Common myeloid progenitor, CD34-positive (primary cell): ENCODE results near the gene LAMA5. TPM values are rescaled to one million over a fixed set of nuclear protein-coding genes. Genes with fewer than 3 reads are reported as not detected.
A peak's percentile ranks its signal among the peaks of the same experiment; 100 is the strongest.

ENCODE experiments used
- CTCF ChIA-PET: fragments of 350-600 bp; sonication (Branson Sonifier 250); formaldehyde crosslinking; loops from one replicate; lab custom pipeline; 2021; ENCODE audit warnings: antibody characterized with exemption; lab: Charles Lee
- POLR2A ChIA-PET: fragments of 350-600 bp; sonication (Branson Sonifier 250); formaldehyde crosslinking; loops from one replicate; lab custom pipeline; 2021; ENCODE audit warnings: antibody characterized with exemption; lab: Charles Lee
- DNase-seq, 3 donors: peaks; one replicate each; pipeline versions ENCODE4 v3.0.0 to v3.0.0-alpha.2; 2013
- H3K27ac ChIP-seq, 2 experiments: 1 replicate in 1 of 2; 2 replicates in 1 of 2; pipeline ENCODE4 v1.7.0; 2013; ENCODE audit warnings: inconsistent platforms in 2 of 2, low read length in 2 of 2, mild to moderate bottlenecking in 2 of 2, low read depth in 1 of 2, moderate library complexity in 1 of 2; ENCODE audit not compliant: severe bottlenecking in 2 of 2, insufficient read depth in 1 of 2, poor library complexity in 1 of 2
- H3K27me3 ChIP-seq, 5 experiments: replicated peaks in 2 of 5; 1 replicate in 3 of 5; 2 replicates in 2 of 5; pipeline versions ENCODE4 v1.6.1 to v1.7.0; 2013; ENCODE audit warnings: low read length in 4 of 5, mild to moderate bottlenecking in 2 of 5, moderate library complexity in 2 of 5, inconsistent platforms in 1 of 5; ENCODE audit not compliant: insufficient read depth in 5 of 5, control insufficient read depth in 4 of 5
- H3K36me3 ChIP-seq, 4 experiments: 1 replicate in 2 of 4; 2 replicates in 2 of 4; pipeline versions ENCODE4 v1.6.1 to v1.7.0; 2013; ENCODE audit warnings: low read length in 3 of 4, control low read depth in 1 of 4, mild to moderate bottlenecking in 1 of 4; ENCODE audit not compliant: control insufficient read depth in 4 of 4, insufficient read depth in 4 of 4
- H3K4me1 ChIP-seq, 4 experiments: 1 replicate in 3 of 4; 2 replicates in 1 of 4; pipeline versions ENCODE4 v1.6.1 to v1.7.1; 2013; ENCODE audit warnings: low read length in 3 of 4, mild to moderate bottlenecking in 3 of 4, control low read depth in 1 of 4, inconsistent platforms in 1 of 4, moderate library complexity in 1 of 4; ENCODE audit not compliant: control insufficient read depth in 4 of 4, insufficient read depth in 4 of 4; ENCODE audit errors: control extremely low read depth in 1 of 4
- H3K4me3 ChIP-seq, 7 experiments: 1 replicate in 4 of 7; 2 replicates in 3 of 7; pipeline versions ENCODE4 v1.5.1 to v1.7.0; 2013; ENCODE audit warnings: mild to moderate bottlenecking in 7 of 7, low read length in 6 of 7, moderate library complexity in 6 of 7, inconsistent platforms in 2 of 7, low read depth in 2 of 7, control low read depth in 1 of 7; ENCODE audit not compliant: insufficient read depth in 4 of 7, control insufficient read depth in 1 of 7; ENCODE audit errors: extremely low read depth in 1 of 7
- H3K9me3 ChIP-seq, 5 experiments: 1 replicate in 4 of 5; 2 replicates in 1 of 5; pipeline versions ENCODE4 v1.6.1 to v1.7.1; 2013; ENCODE audit warnings: low read length in 4 of 5, mild to moderate bottlenecking in 2 of 5, inconsistent platforms in 1 of 5, low read depth in 1 of 5, moderate library complexity in 1 of 5; ENCODE audit not compliant: control insufficient read depth in 4 of 5, insufficient read depth in 2 of 5; ENCODE audit errors: control extremely low read depth in 1 of 5
- WGBS: methylation state at CpG from one replicate; pipeline ENCODE4 v1.1.5; 2013; ENCODE audit not compliant: insufficient coverage; 5-methylcytosine and 5-hydroxymethylcytosine counted together
- polyA plus RNA-seq: library from polyadenylated mRNA; unstranded; fragments of 120-200 nt; gene quantifications from one replicate; pipeline ENCODE4 v1.2.1, GENCODE V29; 2013

The LAMA5 gene, protein sequence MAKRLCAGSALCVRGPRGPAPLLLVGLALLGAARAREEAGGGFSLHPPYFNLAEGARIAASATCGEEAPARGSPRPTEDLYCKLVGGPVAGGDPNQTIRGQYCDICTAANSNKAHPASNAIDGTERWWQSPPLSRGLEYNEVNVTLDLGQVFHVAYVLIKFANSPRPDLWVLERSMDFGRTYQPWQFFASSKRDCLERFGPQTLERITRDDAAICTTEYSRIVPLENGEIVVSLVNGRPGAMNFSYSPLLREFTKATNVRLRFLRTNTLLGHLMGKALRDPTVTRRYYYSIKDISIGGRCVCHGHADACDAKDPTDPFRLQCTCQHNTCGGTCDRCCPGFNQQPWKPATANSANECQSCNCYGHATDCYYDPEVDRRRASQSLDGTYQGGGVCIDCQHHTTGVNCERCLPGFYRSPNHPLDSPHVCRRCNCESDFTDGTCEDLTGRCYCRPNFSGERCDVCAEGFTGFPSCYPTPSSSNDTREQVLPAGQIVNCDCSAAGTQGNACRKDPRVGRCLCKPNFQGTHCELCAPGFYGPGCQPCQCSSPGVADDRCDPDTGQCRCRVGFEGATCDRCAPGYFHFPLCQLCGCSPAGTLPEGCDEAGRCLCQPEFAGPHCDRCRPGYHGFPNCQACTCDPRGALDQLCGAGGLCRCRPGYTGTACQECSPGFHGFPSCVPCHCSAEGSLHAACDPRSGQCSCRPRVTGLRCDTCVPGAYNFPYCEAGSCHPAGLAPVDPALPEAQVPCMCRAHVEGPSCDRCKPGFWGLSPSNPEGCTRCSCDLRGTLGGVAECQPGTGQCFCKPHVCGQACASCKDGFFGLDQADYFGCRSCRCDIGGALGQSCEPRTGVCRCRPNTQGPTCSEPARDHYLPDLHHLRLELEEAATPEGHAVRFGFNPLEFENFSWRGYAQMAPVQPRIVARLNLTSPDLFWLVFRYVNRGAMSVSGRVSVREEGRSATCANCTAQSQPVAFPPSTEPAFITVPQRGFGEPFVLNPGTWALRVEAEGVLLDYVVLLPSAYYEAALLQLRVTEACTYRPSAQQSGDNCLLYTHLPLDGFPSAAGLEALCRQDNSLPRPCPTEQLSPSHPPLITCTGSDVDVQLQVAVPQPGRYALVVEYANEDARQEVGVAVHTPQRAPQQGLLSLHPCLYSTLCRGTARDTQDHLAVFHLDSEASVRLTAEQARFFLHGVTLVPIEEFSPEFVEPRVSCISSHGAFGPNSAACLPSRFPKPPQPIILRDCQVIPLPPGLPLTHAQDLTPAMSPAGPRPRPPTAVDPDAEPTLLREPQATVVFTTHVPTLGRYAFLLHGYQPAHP (N-terminal part only)
- 1.7 TPM for polyA plus RNA-seq

- Histone ChIP-seq H3K4me1 (peaks cover 0 to 27% (median 22%) of the 10 kb centered on the region in 4 experiments), H3K9me3 (no peaks in the 10 kb centered on the region), H3K27me3 (peaks cover 0 to 73% (median 17%) of the 10 kb centered on the region in 5 experiments), H3K27ac (no peak within 1 kb of the TSS), H3K4me3 (peak within 1 kb of the TSS; percentile 43 to 69 (median 57)), H3K36me3 (no peaks in the 10 kb centered on the region)
- no peak for DNase-seq
- CTCF ChIA-PET = interaction anchor here (2.1 kb wide), 1 partner anchor 16 kb away, joined by 7 read pairs; no protein-coding TSS in a partner anchor
- POLR2A ChIA-PET = interaction anchor here (1.3 kb wide), 1 partner anchor 61 kb away, joined by 4 read pairs; no protein-coding TSS in a partner anchor
- under 1% methylated on average over 42 of the region's 70 CpGs for WGBS
Observed at GRCh38 chr20:62367136-62367632, at the start of gene LAMA5. TSS of gene LAMA5 (minus strand) at chr20:62367312. CDS start at chr20:62367245, 67 bp downstream.

- 91% methylated on average over 20 of the region's 24 CpGs for WGBS
- ChIA-PET CTCF (interaction anchor here (1.5 kb wide), 1 partner anchor 29 kb away, joined by 4 read pairs; the partner anchor contains the start of gene RPS21), POLR2A (no interaction called here)
- Histone ChIP-seq H3K4me3 (no peak overlapping the region), H3K27me3 (no peaks in the 10 kb centered on the region), H3K27ac (no peak overlapping the region), H3K9me3 (no peaks in the 10 kb centered on the region), H3K4me1 (peaks cover 0 to 2% (median under 1%) of the 10 kb centered on the region in 4 experiments), H3K36me3 (no peaks in the 10 kb centered on the region)
- DNase-seq = no peak
Observed at GRCh38 chr20:62415354-62416111, 48.4 kb upstream of the LAMA5 start.

- ChIA-PET POLR2A (no interaction called here), CTCF (interaction anchor here (1.3 to 1.5 kb wide), 2 partner anchors 28 to 203 kb away, joined by 4 read pairs; partner anchors contain the start of gene RPS21)
- H3K27ac ChIP-seq = no peak overlapping the region
- no peaks in the 10 kb centered on the region for H3K27me3 ChIP-seq
- peak in 2 of 3 donors; percentile 4 to 6 for DNase-seq
- no peaks in the 10 kb centered on the region for H3K36me3 ChIP-seq
- H3K9me3 ChIP-seq = no peaks in the 10 kb centered on the region
- peaks cover 0 to 13% (median 11%) of the 10 kb centered on the region in 4 experiments for H3K4me1 ChIP-seq
- WGBS = 94% methylated on average over 12 of the region's 22 CpGs
- no peak overlapping the region for H3K4me3 ChIP-seq
Observed at GRCh38 chr20:62413896-62414481, 46.9 kb upstream of the LAMA5 start.

DNA sequence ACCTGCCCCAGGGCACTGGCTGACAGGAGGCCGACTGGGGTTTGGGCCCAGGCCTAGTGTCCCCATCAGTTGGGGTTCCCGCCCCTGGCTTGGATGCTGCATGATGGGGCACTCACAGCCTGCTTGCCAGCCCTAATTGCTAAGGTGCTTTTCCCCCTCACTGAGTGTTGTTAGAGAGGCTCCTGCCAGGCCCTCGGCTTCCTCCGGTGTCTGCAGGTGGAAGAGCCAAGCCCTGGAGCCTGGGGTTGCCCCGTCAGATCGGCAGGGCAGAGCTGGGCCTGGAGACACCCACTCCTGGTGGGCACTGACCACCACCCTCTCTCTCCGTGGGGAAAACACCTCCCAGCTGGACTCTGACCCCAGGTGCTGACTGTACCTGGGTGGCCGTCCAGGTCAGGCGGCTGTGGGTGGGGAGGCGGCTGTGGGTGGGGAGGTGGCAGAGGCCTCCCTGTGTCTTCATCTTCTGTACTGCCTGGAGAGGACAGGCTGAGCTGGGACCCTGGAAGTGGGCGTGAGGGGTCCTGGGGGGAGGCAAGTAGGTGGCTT is 46.0 kb upstream of the LAMA5 start:
- H3K27ac ChIP-seq = no peak overlapping the region
- no peaks in the 10 kb centered on the region for H3K27me3 ChIP-seq
- no peaks in the 10 kb centered on the region for H3K36me3 ChIP-seq
- WGBS = 99% methylated on average over 11 of the region's 11 CpGs
- ChIA-PET POLR2A (no interaction called here), CTCF (no interaction called here)
- no peaks in the 10 kb centered on the region for H3K9me3 ChIP-seq
- H3K4me1 ChIP-seq = peaks cover 0 to 13% (median 11%) of the 10 kb centered on the region in 4 experiments
- DNase-seq = no peak
- no peak overlapping the region for H3K4me3 ChIP-seq

- no peak for DNase-seq
- ChIA-PET POLR2A (no interaction called here), CTCF (no interaction called here)
- Histone ChIP-seq H3K27me3 (no peaks in the 10 kb centered on the region), H3K27ac (no peak overlapping the region), H3K4me3 (no peak overlapping the region), H3K4me1 (peaks cover 0 to 20% (median 17%) of the 10 kb centered on the region in 4 experiments), H3K9me3 (no peaks in the 10 kb centered on the region), H3K36me3 (no peaks in the 10 kb centered on the region)
- WGBS = 91% methylated on average over 15 of the region's 22 CpGs
Observed at GRCh38 chr20:62412194-62413024, 45.3 kb upstream of the LAMA5 start.
